Activated T-cell treated with anti-CD3 and anti-CD28 coated beads, Interleukin-2, amount 50 U/mL, for 48 hours (primary cell): ENCODE measurements around the gene PYGM.

Experiments used
- DNase-seq, 2 experiments: peaks; one replicate each; pipeline ENCODE4 v3.0.0-alpha.2; 2020

PYGM gene

DNA sequence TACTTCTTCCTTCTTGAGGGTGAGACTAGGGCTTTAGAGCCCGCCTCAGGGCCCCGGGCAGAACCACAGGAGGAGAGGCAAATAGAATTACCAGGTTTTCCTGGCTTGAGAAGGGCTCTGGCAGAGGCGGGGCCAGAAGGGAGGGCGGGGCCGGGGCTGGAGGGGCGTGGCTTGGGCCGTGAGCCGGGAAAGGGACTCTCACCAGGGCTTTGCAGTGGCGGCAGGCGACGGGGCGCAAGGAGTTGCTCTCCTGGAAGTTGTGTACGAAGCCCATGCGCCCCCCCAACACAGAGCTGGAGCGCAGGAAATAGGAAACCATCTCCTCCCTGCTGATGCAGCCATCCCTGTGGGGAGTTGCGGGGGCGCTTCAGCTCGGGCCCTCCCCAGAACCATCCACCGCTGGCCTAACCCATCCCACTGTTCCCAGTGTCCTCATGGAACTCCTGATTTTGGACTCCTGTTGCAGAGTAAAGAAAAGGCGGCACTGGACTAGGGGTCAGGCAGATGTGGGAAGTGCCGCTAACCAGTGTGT, 29.9 kb downstream of the PYGM start:
- peak; percentile 54 to 56 for DNase-seq

GRCh38 chr11:64728757-64729365, 30.9 kb downstream of the PYGM start:
- DNase-seq, result no peak

DNA sequence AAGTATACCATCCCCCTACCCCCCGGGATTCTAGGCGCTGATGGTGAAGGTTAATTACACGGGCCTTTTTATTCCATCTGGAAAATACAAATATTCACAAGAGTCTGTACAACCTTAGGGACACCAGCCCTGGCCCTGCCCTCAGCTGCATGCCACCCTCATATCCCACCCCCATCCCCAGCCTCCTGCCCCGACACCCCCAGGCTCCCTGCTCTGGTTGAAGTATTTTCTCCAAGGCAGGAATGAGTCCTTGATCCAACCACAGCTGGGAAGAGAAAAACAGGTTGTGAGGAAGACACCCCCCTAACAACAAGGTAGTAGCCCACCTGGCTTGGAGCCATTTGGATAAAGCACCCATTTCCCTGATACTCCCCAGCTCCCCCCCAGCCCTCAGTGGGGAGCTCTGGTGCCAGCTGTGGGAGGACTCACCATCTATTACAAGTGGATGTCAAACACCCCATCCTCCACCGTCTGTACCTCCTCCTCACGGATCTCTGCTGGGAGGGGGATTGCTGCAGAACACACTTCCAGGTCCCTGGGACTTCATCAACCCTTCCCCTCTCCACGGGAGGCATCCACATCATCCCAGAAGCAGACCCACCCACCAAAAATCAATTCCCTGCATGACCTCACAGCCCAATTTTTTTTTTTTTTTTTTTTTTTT, 32.8 kb downstream of the PYGM start:
- no peak for DNase-seq

DNA sequence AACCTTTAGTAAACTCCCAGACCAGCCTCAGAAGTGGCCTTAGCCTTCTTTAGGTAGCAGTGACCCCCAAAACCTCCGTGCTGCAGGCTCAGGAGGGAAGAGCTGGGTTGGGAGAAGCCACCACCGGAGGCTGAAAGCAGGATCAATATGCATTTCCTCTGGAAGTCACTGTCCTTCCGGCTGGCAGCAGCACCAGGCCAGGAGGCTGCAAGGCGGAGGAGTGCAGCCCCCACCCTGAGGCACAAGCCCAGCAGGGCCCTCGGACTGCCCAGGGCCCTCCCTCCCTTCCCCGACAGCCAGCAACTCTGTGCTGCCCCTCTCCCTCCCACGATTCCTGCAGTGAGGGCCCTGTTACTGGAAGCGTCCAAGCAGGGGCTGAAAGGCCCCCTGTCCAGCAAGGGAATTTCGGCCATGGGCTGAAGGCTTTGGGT, 33.5 kb downstream of the PYGM start:
- no peak for DNase-seq

- no peak for DNase-seq
Observed at GRCh38 chr11:64724863-64725532, 34.8 kb downstream of the PYGM start.

DNA sequence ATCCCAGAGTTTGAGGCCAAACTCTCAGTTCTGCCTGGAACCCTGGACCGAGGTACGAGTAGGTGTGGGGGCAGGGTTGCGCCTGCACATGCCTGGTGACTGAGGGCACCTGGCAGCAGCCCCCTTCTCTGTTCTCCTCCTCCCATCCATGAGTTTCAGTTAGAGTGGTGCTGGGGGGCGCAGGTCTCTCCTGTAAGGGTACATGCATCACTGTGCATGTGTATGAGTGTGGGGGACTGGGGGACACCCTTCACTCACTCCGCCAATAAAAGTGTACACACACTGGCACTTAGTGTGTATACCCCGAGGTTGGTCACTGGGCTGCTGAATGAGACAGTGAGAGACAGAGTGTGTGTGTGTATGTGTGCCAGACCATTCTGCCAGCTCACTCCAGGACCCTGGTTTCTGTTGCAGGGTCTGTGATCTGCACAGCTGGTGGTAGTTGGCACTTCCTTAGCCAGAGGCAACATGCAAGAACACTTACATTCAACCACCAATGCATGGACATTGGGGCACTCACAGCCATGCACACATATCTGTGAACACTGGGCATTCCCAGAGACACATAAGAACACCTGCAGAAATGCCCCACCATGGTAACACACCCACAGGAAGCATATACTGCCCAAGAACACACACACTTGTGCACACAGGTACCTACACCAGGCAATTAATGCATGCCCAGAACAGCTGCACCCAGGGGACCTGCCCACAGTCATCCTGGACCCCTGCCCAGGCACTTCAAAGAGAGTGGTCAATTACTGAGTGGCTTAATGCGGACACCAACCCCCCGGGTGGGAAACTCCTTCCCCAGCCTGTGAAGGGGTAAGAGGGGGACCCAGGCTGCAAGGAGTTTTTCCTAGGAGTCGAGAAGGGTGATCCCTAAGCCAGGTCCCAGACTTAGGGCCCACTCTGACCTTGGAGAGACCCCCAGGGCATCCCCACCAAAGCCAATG, 35.6 kb downstream of the PYGM start:
- peak in 1 of 2 experiments; percentile 30 for DNase-seq

DNA sequence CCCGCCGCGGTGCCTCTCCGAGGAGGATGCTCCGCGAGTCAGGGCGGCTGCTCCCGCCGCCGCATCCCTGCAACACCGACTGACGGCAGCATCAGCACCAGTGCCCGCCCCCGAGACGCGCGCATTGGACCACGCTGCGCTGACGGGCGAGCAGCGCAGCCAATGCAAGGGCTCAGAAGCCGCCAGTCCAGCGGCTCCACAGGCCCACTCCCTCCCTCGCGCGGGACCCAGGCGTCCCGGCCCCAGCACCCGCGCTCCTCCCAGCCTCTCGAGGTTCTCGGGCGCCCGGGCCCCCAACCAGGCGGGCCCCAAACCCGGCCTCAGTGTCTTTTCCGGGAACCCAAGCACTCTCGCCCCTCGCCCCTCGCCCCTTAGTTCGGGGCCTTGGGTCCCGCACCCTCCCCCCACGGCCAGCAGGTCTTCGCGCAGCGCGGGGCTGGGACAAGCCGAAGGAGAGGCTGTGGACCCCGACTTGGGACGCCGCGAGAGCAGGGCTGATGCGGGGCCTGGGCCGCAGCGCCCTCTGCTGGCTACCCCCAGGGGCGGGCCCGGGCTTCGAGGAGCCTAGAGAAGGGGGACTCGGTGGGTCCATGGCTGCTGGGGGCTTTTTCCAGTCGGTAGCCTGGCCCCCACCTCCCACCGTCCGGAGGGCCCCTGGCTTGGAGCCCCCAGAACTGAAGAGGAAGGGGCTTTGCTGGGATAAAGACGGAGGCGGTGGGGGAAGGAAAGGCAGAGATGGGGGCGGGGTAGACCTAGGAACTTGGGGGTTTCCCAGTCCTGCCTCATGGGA, 36.5 kb downstream of the PYGM start, which contains the start of gene NRXN2:
NRXN2 (minus strand) TSS at position 81 of the 790 bp plus-strand sequence. CDS start 9,498 bp downstream, outside the sequence.
- peak; percentile 88 to 94 for DNase-seq

- no peak for DNase-seq
Observed at GRCh38 chr11:64722141-64723065, 37.4 kb downstream of the PYGM start.

- no peak for DNase-seq
Observed at GRCh38 chr11:64721359-64721699, 38.4 kb downstream of the PYGM start.

DNA sequence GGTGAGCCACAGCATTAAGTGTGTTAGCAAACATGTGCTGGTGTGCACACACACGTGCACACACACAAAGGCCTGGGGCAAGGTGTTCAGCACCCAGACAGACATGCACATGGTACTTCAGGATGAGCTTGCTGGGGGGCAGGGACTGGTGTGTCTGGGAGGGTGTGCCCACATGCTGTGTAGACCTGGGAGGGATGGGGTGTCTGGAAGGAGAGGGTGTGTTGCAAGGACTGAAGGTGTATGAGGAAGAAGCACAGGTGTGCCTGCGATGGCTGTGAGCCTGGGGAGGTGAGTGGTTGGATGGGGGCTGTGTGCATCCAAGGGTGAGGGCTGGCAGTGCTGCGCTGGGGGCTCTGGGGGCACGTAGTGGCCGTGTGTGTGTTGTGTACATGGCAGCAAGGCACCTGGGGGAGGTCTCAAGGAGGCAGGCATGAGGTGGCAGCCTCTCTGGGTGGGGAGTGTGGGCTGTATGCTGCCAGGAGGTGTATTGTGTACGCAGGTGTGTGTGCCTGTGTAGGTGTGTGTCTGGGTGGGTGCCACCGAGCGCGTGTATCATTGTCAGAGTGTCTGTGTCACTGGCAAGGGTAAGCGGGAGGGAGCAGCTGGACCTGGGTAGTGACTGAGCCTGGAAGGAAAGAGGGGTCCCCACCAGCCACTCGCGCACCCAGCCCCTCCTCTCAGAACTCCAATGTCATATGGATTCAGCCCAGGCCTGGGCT, 39.0 kb downstream of the PYGM start:
- no peak for DNase-seq

- DNase-seq, result no peak
Observed at GRCh38 chr11:64720167-64720566, 39.6 kb downstream of the PYGM start.

DNA sequence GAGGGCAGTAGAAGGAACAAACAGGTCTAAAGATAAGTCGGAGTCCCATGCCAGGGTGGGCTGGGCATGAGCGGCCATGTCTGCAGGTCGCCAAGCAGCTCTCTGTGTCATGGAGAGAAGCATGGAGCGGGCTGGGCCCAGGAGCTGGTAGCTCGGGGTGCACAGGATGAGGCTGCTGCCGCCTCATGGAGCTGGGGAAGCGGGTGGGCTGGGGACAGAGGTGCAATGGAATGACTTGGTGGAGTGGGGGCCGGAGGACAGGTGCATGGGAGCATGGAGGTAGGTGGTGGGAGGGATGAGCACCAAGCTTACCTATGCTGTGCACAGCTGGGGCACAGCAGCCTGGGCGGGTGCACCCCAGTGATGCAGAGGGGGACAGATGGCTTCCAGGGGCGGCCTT, 40.4 kb downstream of the PYGM start:
- DNase-seq, result no peak

- DNase-seq, result no peak
Observed at GRCh38 chr11:64718780-64719124, 41.0 kb downstream of the PYGM start.

DNA sequence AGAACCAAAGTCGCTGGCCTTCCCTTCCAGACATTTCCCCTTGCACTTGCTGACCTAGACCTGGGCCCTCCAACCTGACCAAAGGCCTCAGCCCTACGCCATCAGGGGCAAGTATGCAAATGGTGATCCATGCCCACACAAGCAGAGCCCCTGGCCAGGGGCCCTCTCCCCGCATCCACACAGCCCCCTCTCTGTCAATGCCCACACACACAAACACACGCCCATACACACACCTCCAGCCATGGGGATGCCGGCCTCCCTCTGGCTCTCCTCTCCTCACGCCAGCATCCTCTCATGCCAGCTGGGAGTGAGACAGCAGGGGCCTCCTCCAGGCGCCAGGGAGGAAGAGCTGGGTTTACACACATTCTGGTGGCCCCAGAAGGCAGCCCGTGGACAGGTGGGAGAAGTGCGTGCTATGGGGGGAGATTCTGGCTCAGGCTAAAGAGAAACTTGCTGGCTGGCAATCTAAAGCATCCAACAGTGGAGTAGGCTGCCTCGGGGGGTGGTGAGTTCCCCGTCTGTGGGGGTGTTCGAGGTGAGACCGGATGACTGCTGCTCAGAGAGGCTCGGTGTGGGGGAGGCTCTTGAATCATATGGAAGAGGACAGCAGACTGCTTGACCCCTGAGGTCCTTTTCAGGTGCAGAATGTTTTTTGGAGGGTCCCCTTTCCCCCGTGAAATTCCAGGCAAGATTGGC, 41.5 kb downstream of the PYGM start:
- DNase-seq, result no peak

DNA sequence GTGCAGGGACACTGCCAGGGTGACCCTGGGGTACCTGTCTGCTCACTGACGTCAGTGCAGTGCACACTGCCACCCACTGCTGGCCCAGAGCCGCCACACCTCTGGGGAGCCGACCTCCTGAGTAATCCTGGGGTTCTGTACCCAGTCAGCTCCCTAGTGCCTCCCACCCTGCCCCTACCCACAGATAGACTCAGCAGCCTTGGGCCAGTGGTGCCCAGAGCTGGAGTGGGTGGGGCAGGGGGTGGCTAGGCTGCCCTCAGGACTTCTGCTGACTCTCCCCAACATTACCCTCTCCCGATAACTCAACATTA, 42.6 kb downstream of the PYGM start:
- DNase-seq, result no peak

- DNase-seq, result no peak
Observed at GRCh38 chr11:64716473-64717267, 43.1 kb downstream of the PYGM start.

- no peak for DNase-seq
Observed at GRCh38 chr11:64715756-64716472, 43.9 kb downstream of the PYGM start.

DNA sequence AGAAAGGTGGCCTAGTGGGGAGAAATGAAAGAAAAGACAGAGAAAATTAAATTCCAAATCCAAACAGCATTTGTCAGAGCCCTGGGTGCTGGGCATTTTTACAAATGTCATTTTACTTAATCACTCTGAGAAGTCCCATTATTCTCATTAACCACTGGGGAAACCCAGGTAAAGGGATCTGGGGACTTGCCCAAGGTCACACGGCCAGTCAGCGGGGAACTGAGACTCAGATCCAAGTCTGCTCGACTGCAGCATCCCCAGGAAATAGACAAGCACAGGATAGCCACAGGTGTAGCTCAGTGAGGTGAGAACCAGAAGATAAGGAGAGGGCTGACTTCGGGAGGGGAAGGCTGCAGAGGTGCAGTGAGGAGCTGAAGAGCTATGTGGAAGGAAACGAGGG, 44.7 kb downstream of the PYGM start:
- no peak for DNase-seq
